HG03520 (cell line): ENCODE measurements around the gene SMIM38.
"Not testable (repeated sequence)": the region's sequence is repeated elsewhere in the genome, so short reads cannot be mapped to it uniquely, and the experiment has no call there.

Experiments used
- ATAC-seq: cut with Tn5 transposase; IDR thresholded peaks from one replicate; pipeline ENCODE4 v1.9.1; 2021; ENCODE audit warnings: mild to moderate bottlenecking, moderate library complexity; ENCODE audit not compliant: unreplicated experiment

The SMIM38 gene

GRCh38 chr11:69137151-69137844 lies 18.4 kb upstream of the SMIM38 start:
- ATAC-seq = no peak

DNA sequence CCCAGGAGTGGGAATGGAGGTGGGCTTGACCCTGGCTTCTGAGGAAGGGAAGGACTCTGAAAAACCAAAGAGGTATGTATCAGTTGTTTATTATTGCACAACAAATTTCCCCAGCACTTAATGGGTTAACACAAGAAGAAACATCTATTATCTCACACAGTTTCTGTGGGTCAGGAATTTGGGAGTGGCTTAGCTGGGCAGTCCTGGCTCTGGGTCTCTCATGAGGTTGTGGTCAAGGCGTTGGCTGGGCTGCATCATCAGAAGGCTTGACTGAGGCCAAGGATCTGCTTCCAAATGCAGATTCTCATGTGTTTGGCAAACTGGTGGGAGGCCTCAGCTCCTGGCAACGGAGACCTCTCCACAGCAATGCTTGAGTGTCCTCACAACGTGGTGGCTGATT lies 17.5 kb upstream of the SMIM38 start:
- ATAC-seq = no peak

DNA sequence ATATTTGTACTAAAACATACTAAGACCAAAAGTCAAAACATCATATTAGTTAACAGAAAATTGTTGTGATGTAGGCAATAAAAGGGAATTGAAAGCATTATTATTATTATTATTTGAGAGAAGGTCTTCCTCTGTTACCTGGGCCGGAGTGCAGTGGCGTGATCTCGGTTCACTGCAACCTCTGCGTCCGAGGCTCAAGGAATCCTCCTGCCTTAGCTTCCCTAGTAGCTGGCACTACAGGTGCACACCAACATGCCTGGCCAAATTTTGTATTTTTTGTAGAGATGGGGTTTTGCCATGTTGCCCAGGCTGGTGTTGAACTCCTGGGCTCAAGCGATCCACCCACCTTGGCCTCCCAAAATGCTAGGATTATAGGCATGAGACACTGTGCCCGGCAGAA lies 15.6 kb upstream of the SMIM38 start:
- not testable (repeated sequence) for ATAC-seq

- ATAC-seq = no peak
Observed at GRCh38 chr11:69140635-69141034, 15.1 kb upstream of the SMIM38 start.

DNA sequence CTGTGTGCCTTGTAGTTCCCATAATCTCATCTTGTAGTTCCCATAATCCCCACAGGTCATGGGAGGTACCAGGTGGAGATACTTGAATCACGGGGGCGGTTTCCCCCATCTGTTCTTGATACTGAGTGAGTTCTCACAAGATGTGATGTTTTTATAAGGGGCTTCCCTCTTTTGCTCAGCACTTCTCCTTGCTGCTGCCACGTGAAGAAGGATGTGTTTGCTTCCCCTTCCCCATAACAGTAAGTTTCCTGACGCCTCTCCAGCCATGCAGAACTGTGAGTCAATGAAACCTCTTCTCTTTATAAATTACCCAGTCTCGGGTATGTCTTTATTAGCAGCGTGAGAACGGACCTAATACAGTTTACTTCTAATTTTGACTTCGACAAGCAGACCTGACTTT lies 14.0 kb upstream of the SMIM38 start:
- no peak for ATAC-seq

GRCh38 chr11:69142895-69143294 lies 12.8 kb upstream of the SMIM38 start:
- ATAC-seq = no peak

DNA sequence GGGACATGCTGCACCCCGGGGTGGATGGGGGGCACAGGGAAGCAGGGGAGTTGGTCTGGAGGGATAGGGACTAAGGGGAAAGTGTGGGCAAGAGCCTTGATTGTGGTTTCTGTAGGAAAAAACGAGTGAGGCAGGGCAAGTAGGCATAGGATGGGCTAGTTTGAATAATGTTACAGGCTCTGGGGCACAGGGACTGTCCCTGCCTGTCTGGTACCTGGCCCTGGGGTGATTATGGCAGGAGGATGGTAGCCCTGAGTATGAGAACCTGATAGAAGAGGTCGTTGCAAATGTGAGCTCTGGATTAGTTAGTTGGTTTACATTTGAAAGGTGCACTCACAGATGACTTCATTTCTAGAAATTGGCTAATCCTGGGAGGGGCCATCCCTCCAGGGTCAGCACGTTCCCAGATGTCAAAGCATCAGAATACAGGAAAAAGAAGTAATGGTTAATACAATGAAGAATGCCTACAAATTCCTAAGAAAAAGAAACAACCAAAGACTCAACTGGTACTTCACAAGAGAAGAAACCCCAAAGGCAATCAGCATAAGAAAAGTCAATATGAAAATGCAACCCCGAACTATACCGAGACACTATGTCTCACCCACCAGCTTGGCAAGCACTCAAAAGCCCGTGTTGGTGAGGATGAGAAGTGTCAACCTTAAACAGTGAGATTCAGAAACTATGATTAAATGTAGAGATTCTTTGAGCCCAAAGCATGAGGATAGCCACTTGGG lies 11.3 kb upstream of the SMIM38 start:
- ATAC-seq = no peak

GRCh38 chr11:69145050-69145380 lies 10.7 kb upstream of the SMIM38 start:
- ATAC-seq = no peak

- ATAC-seq = no peak
Observed at GRCh38 chr11:69148377-69148762, 7.4 kb upstream of the SMIM38 start.

DNA sequence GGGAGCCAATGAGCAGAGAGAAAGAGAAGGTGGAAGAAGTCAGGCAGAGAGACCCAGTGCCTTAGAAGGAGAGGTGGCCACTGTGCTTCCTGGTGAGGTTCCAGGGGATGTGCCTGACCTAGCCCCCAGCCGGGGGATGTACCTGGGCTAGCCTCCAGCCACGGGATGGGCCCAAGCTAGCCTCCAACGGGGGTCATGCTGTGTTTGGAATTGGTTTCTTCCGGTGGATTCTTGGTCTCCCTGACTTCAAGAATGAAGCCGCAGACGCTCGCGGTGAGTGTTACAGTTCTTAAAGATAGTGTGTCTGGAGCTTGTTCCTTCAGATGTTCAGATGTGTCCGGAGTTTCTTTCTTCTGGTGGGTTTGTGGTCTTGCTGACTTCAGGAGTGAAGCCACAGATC lies 6.9 kb upstream of the SMIM38 start:
- ATAC-seq = no peak

- ATAC-seq = not testable (repeated sequence)
Observed at GRCh38 chr11:69149338-69150045, 6.2 kb upstream of the SMIM38 start.

DNA sequence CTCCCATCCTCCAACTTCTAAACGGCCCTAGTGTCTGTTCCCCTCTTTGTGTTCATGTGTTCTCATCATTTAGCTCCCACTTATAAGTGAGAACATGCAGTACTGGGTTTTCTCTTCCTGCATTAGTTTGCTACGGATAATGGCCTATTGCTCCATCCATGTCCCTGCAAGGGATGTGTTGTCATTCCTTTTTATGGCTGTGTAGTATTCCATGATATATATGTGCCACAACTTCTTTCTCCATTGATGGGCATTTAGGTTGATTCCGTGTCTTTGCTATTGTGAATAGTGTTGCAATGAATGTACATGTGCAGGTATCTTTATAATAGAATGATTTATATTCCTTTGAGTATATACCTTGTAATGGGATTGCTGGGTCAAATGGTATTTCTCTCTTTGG lies 5.6 kb upstream of the SMIM38 start:
- ATAC-seq = no peak

DNA sequence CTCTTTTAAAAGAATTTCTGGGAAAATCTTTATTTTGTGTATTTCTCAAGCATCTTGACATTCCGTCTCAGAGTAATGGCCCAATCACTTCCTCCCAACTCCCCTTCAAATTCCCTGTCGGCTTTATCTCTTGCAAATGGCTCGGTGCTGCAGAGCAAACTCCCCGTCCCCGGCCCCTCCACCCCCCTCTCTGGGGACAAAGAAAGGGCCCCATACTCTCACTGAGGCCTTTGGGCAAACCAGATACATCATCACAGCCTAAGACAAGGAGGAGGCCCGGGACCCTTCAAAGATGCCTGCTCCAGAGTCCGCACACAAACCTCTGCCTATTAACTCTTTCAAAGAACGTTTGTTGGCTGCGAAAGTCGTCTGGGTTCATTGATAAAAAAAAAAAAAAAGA lies 3.9 kb upstream of the SMIM38 start:
- ATAC-seq = no peak

GRCh38 chr11:69152733-69153421 lies 2.9 kb upstream of the SMIM38 start:
- ATAC-seq = no peak

- no peak for ATAC-seq
Observed at GRCh38 chr11:69153661-69154060, 2.1 kb upstream of the SMIM38 start.

- no peak for ATAC-seq
Observed at GRCh38 chr11:69154211-69154913, 1.4 kb upstream of the SMIM38 start.

GRCh38 chr11:69154938-69155301 lies 815 bp upstream of the SMIM38 start:
- no peak for ATAC-seq

- no peak for ATAC-seq
Observed at GRCh38 chr11:69156235-69156639, 502 bp downstream of the SMIM38 start.

GRCh38 chr11:69156673-69157155 lies 979 bp downstream of the SMIM38 start:
- no peak for ATAC-seq

- ATAC-seq = no peak
Observed at GRCh38 chr11:69157156-69157821, 1.6 kb downstream of the SMIM38 start.
